ENCODE data around the gene CAMK2N2. TPM values are rescaled to one million over a fixed set of nuclear protein-coding genes. Genes with fewer than 3 reads are reported as not detected.

CAMK2N2 gene
- total RNA-seq, 2 donors from 2014 or later = 0.33 to 1.8 TPM

DNA sequence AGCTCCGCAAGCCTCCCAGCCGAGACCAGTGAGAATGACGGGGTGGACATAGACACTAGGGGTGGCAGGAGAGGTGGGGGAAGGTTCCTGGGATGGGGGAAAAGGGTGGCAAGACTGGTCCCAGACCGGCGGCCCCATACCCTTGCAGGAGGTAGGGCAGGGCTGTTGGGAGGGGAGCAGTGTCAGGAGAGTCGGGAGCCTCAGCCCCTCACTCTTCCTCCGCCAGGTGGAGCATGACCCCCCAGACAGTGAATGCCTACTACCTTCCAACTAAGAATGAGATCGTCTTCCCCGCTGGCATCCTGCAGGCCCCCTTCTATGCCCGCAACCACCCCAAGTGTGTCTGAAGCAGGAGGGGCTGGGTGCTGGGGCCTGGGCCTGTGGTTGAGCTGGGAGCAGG is 29.0 kb upstream of the CAMK2N2 start:
- no peak overlapping the region for H3K4me3 Mint-ChIP-seq
- H3K4me1 Mint-ChIP-seq = no peaks in the 10 kb centered on the region
- H3K27me3 ChIP-seq (ENCODE audit: control insufficient read depth, insufficient read depth, low read length, poor library complexity, severe bottlenecking) = peaks cover 20% of the 10 kb centered on the region
- no peaks in the 10 kb centered on the region for H3K36me3 Mint-ChIP-seq (ENCODE audit: low read depth)
- peaks cover 22% of the 10 kb centered on the region for H3K27me3 Mint-ChIP-seq (ENCODE audit: insufficient read depth)
- TF ChIP-seq CTCF (conservative IDR thresholded peaks at IDR 0.05) = peak; percentile 54
- H3K36me3 ChIP-seq (ENCODE audit: control insufficient read depth, insufficient read depth, low read length) = no peaks in the 10 kb centered on the region
- peak; percentile 67 for DNase-seq
- no peak overlapping the region for H3K27ac Mint-ChIP-seq
- no peak overlapping the region for H3K9ac ChIP-seq (ENCODE audit: extremely low read depth, low read length, poor library complexity, severe bottlenecking)
- no peaks in the 10 kb centered on the region for H3K9me3 ChIP-seq (ENCODE audit: control insufficient read depth, low read length)
- no peaks in the 10 kb centered on the region for H3K4me1 ChIP-seq (ENCODE audit: control insufficient read depth, insufficient read depth, low read length)
- H3K27ac ChIP-seq (ENCODE audit: low read depth, low read length) = no peak overlapping the region
- 90 to 92% methylated on average over 4 to 10 of the region's 10 CpGs for WGBS, 2 experiments (ENCODE audit: insufficient coverage in 1 of 2, insufficient read length in 1 of 2)
- no peak overlapping the region for H3K4me3 ChIP-seq (ENCODE audit: low read length)
- no peaks in the 10 kb centered on the region for H3K9me3 Mint-ChIP-seq

GRCh38 chr3:184289426-184289938 is 28.1 kb upstream of the CAMK2N2 start:
- Histone ChIP-seq H3K27ac (ENCODE audit: low read depth, low read length) (no peak overlapping the region), H3K9me3 (ENCODE audit: control insufficient read depth, low read length) (no peaks in the 10 kb centered on the region), H3K27me3 (ENCODE audit: control insufficient read depth, insufficient read depth, low read length, poor library complexity, severe bottlenecking) (peaks cover 17% of the 10 kb centered on the region), H3K9ac (ENCODE audit: extremely low read depth, low read length, poor library complexity, severe bottlenecking) (no peak overlapping the region), H3K36me3 (ENCODE audit: control insufficient read depth, insufficient read depth, low read length) (no peaks in the 10 kb centered on the region), H3K4me3 (ENCODE audit: low read length) (no peak overlapping the region), H3K4me1 (ENCODE audit: control insufficient read depth, insufficient read depth, low read length) (no peaks in the 10 kb centered on the region)
- peak; percentile 94 for DNase-seq
- no peaks in the 10 kb centered on the region for H3K36me3 Mint-ChIP-seq (ENCODE audit: low read depth)
- H3K9me3 Mint-ChIP-seq = no peaks in the 10 kb centered on the region
- no peaks in the 10 kb centered on the region for H3K4me1 Mint-ChIP-seq
- H3K27ac Mint-ChIP-seq = no peak overlapping the region
- 33 to 42% methylated on average over 4 to 10 of the region's 10 CpGs for WGBS, 2 experiments (ENCODE audit: insufficient coverage in 1 of 2, insufficient read length in 1 of 2)
- H3K27me3 Mint-ChIP-seq (ENCODE audit: insufficient read depth) = peaks cover 21% of the 10 kb centered on the region
- H3K4me3 Mint-ChIP-seq = no peak overlapping the region
- peak; percentile 83 for TF ChIP-seq CTCF (conservative IDR thresholded peaks at IDR 0.05)

DNA sequence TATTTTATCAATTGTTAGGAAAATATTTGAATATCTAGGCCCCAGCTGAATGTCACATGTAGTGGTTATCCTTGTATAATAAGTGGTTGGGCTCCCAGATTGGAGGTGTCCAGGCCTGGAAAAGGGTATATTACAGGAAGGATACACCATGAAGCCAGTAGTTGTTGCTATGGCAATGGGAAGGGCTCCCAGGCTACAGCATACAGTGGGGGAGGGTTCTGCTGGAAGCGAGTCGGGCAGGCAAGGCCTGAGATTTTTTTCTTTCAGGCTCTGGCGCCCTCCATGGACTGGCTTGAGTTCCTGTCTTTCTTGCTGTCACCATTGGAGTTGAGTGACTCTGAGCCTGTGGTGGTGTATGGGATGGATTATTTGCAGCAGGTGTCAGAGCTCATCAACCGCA is 23.3 kb upstream of the CAMK2N2 start:
- TF ChIP-seq CTCF (conservative IDR thresholded peaks at IDR 0.05) = peak; percentile 79
- Mint-ChIP-seq H3K27ac (no peak overlapping the region), H3K36me3 (ENCODE audit: low read depth) (no peaks in the 10 kb centered on the region), H3K27me3 (ENCODE audit: insufficient read depth) (peaks cover 30% of the 10 kb centered on the region), H3K4me3 (no peak overlapping the region), H3K4me1 (no peaks in the 10 kb centered on the region), H3K9me3 (no peaks in the 10 kb centered on the region)
- Histone ChIP-seq H3K9me3 (ENCODE audit: control insufficient read depth, low read length) (no peaks in the 10 kb centered on the region), H3K27ac (ENCODE audit: low read depth, low read length) (no peak overlapping the region), H3K36me3 (ENCODE audit: control insufficient read depth, insufficient read depth, low read length) (no peaks in the 10 kb centered on the region), H3K4me3 (ENCODE audit: low read length) (no peak overlapping the region), H3K27me3 (ENCODE audit: control insufficient read depth, insufficient read depth, low read length, poor library complexity, severe bottlenecking) (peaks cover 23% of the 10 kb centered on the region), H3K4me1 (ENCODE audit: control insufficient read depth, insufficient read depth, low read length) (no peaks in the 10 kb centered on the region), H3K9ac (ENCODE audit: extremely low read depth, low read length, poor library complexity, severe bottlenecking) (no peak overlapping the region)
- 5 to 10% methylated on average over 3 to 4 of the region's 4 CpGs for WGBS, 2 experiments (ENCODE audit: insufficient coverage in 1 of 2, insufficient read length in 1 of 2)
- peak; percentile 91 for DNase-seq
